Thyroid gland (tissue), 4 donors: ENCODE results near the gene CD101.

Source experiments
- CTCF ChIP-seq, 6 experiments: fragments of 200-600 bp in 3 of 6; fragments of 450-650 bp in 3 of 6; sonication (generic) in 3 of 6; IDR thresholded peaks; one replicate each; pipeline ENCODE4 v1.5.1; 2016 to 2019; ENCODE audit warnings: antibody characterized with exemption in 6 of 6, mild to moderate bottlenecking in 2 of 6, inconsistent platforms in 1 of 6, moderate library complexity in 1 of 6
- POLR2A ChIP-seq, 2 donors: fragments of 450-650 bp; IDR thresholded peaks; one replicate each; pipeline ENCODE4 v1.6.1; 2017; ENCODE audit warnings: antibody characterized with exemption in 2 of 2, mild to moderate bottlenecking in 2 of 2, moderate library complexity in 1 of 2

- no peak for TF ChIP-seq CTCF (IDR thresholded peaks at IDR 0.05)
- TF ChIP-seq POLR2A (IDR thresholded peaks at IDR 0.05) = no peak
Measured at GRCh38 chr1:116966791-116967190, 34.8 kb upstream of the CD101 start.
